Mesenteric fat pad (tissue), 1 donor: ENCODE measurements around the gene PDSS2. TPM values are rescaled to one million over a fixed set of nuclear protein-coding genes. Genes with fewer than 3 reads are reported as not detected.
"Not testable (repeated sequence)": the region's sequence is repeated elsewhere in the genome, so short reads cannot be mapped to it uniquely, and the experiment has no call there.

Experiments
- DNase-seq: peaks from one replicate; pipeline ENCODE4 v3.0.0-alpha.2; 2020; ENCODE audit warnings: low spot score
- total RNA-seq: library from RNA; stranded (reverse); fragmentation: NEBNext Ultra II Directional; extraction: Animal tissue kit (Norgen Biotek cat#: 25700); gene quantifications from one replicate; pipeline ENCODE4 v1.2.1, GENCODE V29; 2021
- donor health status: DM: yes; HTN: yes; CAD: no.

PDSS2 gene
- total RNA-seq, 1 donor from 2014 or later, result 11.5 TPM

GRCh38 chr6:107219851-107220250 lies 239.5 kb downstream of the PDSS2 start:
- no peak for DNase-seq

GRCh38 chr6:107218142-107218541 lies 241.2 kb downstream of the PDSS2 start:
- DNase-seq, result no peak

- no peak for DNase-seq
These were observed 242.1 kb downstream of the PDSS2 start for GRCh38 chr6:107217248-107217647.

- DNase-seq, result no peak
These were observed 243.0 kb downstream of the PDSS2 start for GRCh38 chr6:107216197-107216933.

- no peak for DNase-seq
These were observed 244.0 kb downstream of the PDSS2 start for GRCh38 chr6:107215334-107215733.

GRCh38 chr6:107214655-107215054 lies 244.7 kb downstream of the PDSS2 start:
- no peak for DNase-seq

GRCh38 chr6:107209406-107210305 lies 249.7 kb downstream of the PDSS2 start:
- DNase-seq, result no peak

GRCh38 chr6:107207251-107207873 lies 252.0 kb downstream of the PDSS2 start:
- no peak for DNase-seq

GRCh38 chr6:107205058-107205998 lies 254.0 kb downstream of the PDSS2 start:
- DNase-seq, result no peak

- DNase-seq, result no peak
These were observed 256.4 kb downstream of the PDSS2 start for GRCh38 chr6:107202876-107203468.

- no peak for DNase-seq
These were observed 260.5 kb downstream of the PDSS2 start for GRCh38 chr6:107198631-107199416.

GRCh38 chr6:107196152-107196551 lies 263.2 kb downstream of the PDSS2 start:
- no peak for DNase-seq

- DNase-seq, result not testable (repeated sequence)
These were observed 264.6 kb downstream of the PDSS2 start for GRCh38 chr6:107194723-107195122.

- no peak for DNase-seq
These were observed 266.5 kb downstream of the PDSS2 start for GRCh38 chr6:107192830-107193229.

GRCh38 chr6:107187630-107188029 lies 271.7 kb downstream of the PDSS2 start:
- DNase-seq, result no peak

GRCh38 chr6:107186047-107186446 lies 273.3 kb downstream of the PDSS2 start:
- no peak for DNase-seq

- DNase-seq, result no peak
These were observed 273.9 kb downstream of the PDSS2 start for GRCh38 chr6:107185391-107185970.

GRCh38 chr6:107184435-107184834 lies 274.9 kb downstream of the PDSS2 start:
- no peak for DNase-seq

- no peak for DNase-seq
These were observed 279.3 kb downstream of the PDSS2 start for GRCh38 chr6:107180099-107180498.
